ENCODE data around the gene THSD4.

THSD4 gene

GRCh38 chr15:71678605-71679004 is 563.3 kb downstream of the THSD4 start:
- no peak for DNase-seq

GRCh38 chr15:71679223-71679792 is 564.0 kb downstream of the THSD4 start:
- no peak for DNase-seq

- DNase-seq: no peak
These were observed 564.6 kb downstream of the THSD4 start for GRCh38 chr15:71679793-71680353.

- no peak for DNase-seq
These were observed 566.7 kb downstream of the THSD4 start for GRCh38 chr15:71682001-71682400.

GRCh38 chr15:71683411-71684274 is 568.4 kb downstream of the THSD4 start:
- DNase-seq: no peak

- no peak for DNase-seq
These were observed 570.2 kb downstream of the THSD4 start for GRCh38 chr15:71685420-71685993.

GRCh38 chr15:71686221-71687050 is 571.2 kb downstream of the THSD4 start:
- no peak for DNase-seq

GRCh38 chr15:71687902-71688508 is 572.7 kb downstream of the THSD4 start:
- DNase-seq: no peak

GRCh38 chr15:71688509-71689094 is 573.3 kb downstream of the THSD4 start:
- DNase-seq: no peak

- DNase-seq: no peak
These were observed 575.8 kb downstream of the THSD4 start for GRCh38 chr15:71691081-71691457.

- DNase-seq: no peak
These were observed 576.5 kb downstream of the THSD4 start for GRCh38 chr15:71691458-71692417.

- no peak for DNase-seq
These were observed 582.0 kb downstream of the THSD4 start for GRCh38 chr15:71697236-71697635.

GRCh38 chr15:71698030-71698429 is 582.8 kb downstream of the THSD4 start:
- no peak for DNase-seq

GRCh38 chr15:71698742-71699141 is 583.5 kb downstream of the THSD4 start:
- no peak for DNase-seq

- DNase-seq: no peak
These were observed 584.7 kb downstream of the THSD4 start for GRCh38 chr15:71699977-71700376.

GRCh38 chr15:71701808-71702207 is 586.5 kb downstream of the THSD4 start:
- no peak for DNase-seq

- no peak for DNase-seq
These were observed 587.2 kb downstream of the THSD4 start for GRCh38 chr15:71702496-71702895.

GRCh38 chr15:71705151-71705550 is 589.9 kb downstream of the THSD4 start:
- DNase-seq: no peak

GRCh38 chr15:71706461-71707229 is 591.4 kb downstream of the THSD4 start:
- no peak for DNase-seq
